Loucy (cell line): Measurements from ENCODE around the gene ZC2HC1B.

Source experiments
- EZH2phosphoT487 ChIP-seq: fragments of 200-600 bp; IDR thresholded peaks from 2 replicates; pipeline ENCODE4 v1.6.1; 2018; ENCODE audit warnings: antibody characterized with exemption, mild to moderate bottlenecking, moderate library complexity, borderline replicate concordance
- TF ChIP-seq, protein P1 (sequence below): fragments of 200-600 bp; sonication (generic); conservative IDR thresholded peaks from 2 replicates; pipeline ENCODE4 v1.5.1; 2014; ENCODE audit warnings: mild to moderate bottlenecking, antibody characterized with exemption, low read length

DNA sequence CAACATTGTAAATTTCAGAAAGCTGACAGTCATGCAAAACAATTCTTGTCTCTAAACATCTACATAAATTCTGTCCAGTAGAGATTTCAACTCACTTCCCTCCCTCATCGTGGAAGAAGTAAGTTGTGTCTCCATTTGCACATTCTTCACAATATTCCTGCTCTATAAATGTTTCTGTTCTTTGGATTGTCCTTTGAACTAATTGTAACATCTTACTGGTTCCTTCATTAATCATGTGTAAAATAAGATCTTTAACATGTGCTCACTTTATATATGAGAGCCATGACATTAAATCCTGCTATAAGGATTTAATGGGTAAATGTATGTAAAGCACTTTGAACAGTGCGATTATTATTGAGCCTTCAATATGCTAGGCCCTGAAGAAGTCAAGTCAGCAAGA, 28.1 kb upstream of the ZC2HC1B start:
- TF ChIP-seq EZH2phosphoT487, result no peak
- TF ChIP-seq, protein P1, sequence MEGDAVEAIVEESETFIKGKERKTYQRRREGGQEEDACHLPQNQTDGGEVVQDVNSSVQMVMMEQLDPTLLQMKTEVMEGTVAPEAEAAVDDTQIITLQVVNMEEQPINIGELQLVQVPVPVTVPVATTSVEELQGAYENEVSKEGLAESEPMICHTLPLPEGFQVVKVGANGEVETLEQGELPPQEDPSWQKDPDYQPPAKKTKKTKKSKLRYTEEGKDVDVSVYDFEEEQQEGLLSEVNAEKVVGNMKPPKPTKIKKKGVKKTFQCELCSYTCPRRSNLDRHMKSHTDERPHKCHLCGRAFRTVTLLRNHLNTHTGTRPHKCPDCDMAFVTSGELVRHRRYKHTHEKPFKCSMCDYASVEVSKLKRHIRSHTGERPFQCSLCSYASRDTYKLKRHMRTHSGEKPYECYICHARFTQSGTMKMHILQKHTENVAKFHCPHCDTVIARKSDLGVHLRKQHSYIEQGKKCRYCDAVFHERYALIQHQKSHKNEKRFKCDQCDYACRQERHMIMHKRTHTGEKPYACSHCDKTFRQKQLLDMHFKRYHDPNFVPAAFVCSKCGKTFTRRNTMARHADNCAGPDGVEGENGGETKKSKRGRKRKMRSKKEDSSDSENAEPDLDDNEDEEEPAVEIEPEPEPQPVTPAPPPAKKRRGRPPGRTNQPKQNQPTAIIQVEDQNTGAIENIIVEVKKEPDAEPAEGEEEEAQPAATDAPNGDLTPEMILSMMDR, result no peak
